ENCODE results near the gene FAM156A.
"Not testable (repeated sequence)": the region's sequence is repeated elsewhere in the genome, so short reads cannot be mapped to it uniquely, and the experiment has no call there.

DNA sequence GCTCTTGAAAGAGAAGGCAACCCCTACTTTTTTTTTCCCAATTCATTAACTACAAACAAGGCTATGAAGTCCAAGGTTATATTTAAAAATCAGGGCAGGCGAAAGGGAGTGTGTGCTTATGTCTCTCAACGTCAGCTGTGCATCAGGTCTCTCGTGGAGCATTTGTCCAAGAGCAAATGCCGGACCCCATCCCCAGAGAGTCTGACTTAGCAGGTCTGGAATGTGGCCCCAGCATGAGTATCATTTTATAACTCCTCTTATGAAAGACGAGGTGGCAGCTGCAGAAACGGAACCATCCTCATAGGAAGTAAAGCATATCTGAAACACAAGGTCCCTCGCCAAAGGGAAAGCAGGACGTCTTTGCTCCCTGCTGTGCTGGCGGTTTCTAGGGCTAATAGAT lies 44.6 kb downstream of the FAM156A start:
- TF ChIP-seq, protein P1, sequence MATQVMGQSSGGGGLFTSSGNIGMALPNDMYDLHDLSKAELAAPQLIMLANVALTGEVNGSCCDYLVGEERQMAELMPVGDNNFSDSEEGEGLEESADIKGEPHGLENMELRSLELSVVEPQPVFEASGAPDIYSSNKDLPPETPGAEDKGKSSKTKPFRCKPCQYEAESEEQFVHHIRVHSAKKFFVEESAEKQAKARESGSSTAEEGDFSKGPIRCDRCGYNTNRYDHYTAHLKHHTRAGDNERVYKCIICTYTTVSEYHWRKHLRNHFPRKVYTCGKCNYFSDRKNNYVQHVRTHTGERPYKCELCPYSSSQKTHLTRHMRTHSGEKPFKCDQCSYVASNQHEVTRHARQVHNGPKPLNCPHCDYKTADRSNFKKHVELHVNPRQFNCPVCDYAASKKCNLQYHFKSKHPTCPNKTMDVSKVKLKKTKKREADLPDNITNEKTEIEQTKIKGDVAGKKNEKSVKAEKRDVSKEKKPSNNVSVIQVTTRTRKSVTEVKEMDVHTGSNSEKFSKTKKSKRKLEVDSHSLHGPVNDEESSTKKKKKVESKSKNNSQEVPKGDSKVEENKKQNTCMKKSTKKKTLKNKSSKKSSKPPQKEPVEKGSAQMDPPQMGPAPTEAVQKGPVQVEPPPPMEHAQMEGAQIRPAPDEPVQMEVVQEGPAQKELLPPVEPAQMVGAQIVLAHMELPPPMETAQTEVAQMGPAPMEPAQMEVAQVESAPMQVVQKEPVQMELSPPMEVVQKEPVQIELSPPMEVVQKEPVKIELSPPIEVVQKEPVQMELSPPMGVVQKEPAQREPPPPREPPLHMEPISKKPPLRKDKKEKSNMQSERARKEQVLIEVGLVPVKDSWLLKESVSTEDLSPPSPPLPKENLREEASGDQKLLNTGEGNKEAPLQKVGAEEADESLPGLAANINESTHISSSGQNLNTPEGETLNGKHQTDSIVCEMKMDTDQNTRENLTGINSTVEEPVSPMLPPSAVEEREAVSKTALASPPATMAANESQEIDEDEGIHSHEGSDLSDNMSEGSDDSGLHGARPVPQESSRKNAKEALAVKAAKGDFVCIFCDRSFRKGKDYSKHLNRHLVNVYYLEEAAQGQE (IDR thresholded peaks at IDR 0.05; ENCODE audit: borderline replicate concordance): not testable (repeated sequence)
- TF ChIP-seq, protein P2, sequence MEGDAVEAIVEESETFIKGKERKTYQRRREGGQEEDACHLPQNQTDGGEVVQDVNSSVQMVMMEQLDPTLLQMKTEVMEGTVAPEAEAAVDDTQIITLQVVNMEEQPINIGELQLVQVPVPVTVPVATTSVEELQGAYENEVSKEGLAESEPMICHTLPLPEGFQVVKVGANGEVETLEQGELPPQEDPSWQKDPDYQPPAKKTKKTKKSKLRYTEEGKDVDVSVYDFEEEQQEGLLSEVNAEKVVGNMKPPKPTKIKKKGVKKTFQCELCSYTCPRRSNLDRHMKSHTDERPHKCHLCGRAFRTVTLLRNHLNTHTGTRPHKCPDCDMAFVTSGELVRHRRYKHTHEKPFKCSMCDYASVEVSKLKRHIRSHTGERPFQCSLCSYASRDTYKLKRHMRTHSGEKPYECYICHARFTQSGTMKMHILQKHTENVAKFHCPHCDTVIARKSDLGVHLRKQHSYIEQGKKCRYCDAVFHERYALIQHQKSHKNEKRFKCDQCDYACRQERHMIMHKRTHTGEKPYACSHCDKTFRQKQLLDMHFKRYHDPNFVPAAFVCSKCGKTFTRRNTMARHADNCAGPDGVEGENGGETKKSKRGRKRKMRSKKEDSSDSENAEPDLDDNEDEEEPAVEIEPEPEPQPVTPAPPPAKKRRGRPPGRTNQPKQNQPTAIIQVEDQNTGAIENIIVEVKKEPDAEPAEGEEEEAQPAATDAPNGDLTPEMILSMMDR (IDR thresholded peaks at IDR 0.05; ENCODE audit: poor library complexity, severe bottlenecking): not testable (repeated sequence)
- not testable (repeated sequence) for TF ChIP-seq EP300 (conservative IDR thresholded peaks at IDR 0.05; ENCODE audit: poor library complexity, severe bottlenecking); TAF1 (IDR thresholded peaks at IDR 0.05; ENCODE audit: low read depth); EZH2 (IDR thresholded peaks at IDR 0.05; ENCODE audit: borderline replicate concordance, insufficient read depth, low read length, poor library complexity, severe bottlenecking); RAD21 (conservative IDR thresholded peaks at IDR 0.05); POLR2AphosphoS5 (IDR thresholded peaks at IDR 0.05); SMC3 (conservative IDR thresholded peaks at IDR 0.05; ENCODE audit: poor library complexity)
